Measurements from ENCODE around the gene CCNQ.

DNA sequence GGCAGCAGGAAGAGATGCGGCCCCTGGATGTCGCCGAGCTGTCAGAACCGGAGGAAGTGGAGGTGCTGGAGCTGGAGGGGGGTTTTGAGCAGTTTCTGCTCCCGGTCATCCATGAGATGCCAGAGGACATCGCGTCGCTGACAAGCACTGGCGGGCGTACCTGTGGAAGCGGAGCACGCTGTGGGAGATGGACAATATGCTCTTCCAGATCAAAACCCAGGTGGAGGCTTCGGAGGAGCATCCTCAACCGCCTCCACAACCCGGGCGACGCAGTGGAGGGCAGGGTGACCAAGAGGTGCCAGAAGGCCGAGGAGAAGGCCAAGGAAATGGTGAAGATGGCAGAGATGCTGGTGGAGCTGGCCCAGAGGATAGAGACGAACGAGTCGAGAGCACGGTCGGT, 7.6 kb upstream of the CCNQ start:
- TF ChIP-seq, protein P1, sequence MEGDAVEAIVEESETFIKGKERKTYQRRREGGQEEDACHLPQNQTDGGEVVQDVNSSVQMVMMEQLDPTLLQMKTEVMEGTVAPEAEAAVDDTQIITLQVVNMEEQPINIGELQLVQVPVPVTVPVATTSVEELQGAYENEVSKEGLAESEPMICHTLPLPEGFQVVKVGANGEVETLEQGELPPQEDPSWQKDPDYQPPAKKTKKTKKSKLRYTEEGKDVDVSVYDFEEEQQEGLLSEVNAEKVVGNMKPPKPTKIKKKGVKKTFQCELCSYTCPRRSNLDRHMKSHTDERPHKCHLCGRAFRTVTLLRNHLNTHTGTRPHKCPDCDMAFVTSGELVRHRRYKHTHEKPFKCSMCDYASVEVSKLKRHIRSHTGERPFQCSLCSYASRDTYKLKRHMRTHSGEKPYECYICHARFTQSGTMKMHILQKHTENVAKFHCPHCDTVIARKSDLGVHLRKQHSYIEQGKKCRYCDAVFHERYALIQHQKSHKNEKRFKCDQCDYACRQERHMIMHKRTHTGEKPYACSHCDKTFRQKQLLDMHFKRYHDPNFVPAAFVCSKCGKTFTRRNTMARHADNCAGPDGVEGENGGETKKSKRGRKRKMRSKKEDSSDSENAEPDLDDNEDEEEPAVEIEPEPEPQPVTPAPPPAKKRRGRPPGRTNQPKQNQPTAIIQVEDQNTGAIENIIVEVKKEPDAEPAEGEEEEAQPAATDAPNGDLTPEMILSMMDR (IDR thresholded peaks at IDR 0.05) = no peak
- TF ChIP-seq POLR2A (IDR thresholded peaks at IDR 0.05) = no peak

All from testis (tissue), 2 donors.